Regular cardiac myocyte (primary cell): ENCODE data around the gene QKI. TPM values are rescaled to one million over a fixed set of nuclear protein-coding genes. Genes with fewer than 3 reads are reported as not detected.

Source experiments
- total RNA-seq: library from RNA; depleted of rRNA; stranded (reverse); fragments of >200 nt; gene quantifications from 2 replicates; pipeline ENCODE4 v1.2.3, GENCODE V29; 2014

Gene QKI
- 127 and 133 TPM in 2 replicates for total RNA-seq

DNA sequence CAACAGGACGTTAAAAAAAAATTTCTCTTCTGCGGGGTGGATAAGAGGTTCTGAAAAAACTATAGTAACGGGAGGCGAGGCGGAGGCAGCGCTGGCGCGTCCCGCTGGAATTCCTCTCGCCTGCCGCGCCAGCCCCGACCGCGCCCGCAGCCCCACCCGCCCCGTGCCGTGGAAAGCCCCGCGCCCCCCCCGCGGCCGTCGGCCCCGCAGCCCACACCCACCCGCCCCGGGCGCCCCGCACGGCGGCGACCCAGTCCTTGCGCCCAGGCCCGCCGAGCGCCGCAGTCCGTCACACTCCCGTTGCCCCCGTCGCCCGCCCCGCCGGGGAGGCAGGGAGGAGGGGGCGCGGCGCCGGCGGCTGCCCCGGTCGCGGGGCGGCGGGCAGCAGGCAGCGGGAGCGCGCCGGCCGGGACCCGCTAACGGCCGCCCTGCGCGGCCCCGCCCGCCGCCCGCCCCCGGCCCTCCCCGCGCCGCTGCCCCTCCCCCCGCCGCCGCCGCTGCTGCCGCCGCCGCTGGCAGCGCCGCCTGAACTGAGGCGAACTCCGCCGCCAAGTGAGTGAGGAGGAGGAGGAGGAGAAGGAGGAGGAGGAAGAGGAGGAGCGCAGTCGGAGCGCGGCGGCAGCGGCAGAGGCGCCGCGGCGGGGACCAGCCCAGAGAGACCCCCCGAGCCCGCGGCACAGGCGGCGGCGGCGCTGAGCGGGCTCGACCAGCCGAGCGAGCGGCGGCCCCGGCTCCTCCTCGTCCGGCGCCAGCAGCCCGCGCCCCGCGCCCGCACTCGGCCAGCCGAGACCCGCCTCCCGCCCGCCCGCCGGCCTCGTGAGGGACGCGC is at the start of gene QKI:
QKI (plus strand) TSS at position 602 of the 829 bp plus-strand sequence. CDS start 476 bp downstream, outside the sequence.

